ENCODE results near the gene GTF3C5.

Gene GTF3C5

GRCh38 chr9:133105461-133105770, 74.6 kb downstream of the GTF3C5 start:
- TF ChIP-seq, protein P1, sequence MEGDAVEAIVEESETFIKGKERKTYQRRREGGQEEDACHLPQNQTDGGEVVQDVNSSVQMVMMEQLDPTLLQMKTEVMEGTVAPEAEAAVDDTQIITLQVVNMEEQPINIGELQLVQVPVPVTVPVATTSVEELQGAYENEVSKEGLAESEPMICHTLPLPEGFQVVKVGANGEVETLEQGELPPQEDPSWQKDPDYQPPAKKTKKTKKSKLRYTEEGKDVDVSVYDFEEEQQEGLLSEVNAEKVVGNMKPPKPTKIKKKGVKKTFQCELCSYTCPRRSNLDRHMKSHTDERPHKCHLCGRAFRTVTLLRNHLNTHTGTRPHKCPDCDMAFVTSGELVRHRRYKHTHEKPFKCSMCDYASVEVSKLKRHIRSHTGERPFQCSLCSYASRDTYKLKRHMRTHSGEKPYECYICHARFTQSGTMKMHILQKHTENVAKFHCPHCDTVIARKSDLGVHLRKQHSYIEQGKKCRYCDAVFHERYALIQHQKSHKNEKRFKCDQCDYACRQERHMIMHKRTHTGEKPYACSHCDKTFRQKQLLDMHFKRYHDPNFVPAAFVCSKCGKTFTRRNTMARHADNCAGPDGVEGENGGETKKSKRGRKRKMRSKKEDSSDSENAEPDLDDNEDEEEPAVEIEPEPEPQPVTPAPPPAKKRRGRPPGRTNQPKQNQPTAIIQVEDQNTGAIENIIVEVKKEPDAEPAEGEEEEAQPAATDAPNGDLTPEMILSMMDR (IDR thresholded peaks at IDR 0.05; ENCODE audit: control extremely low read depth, extremely low read depth, low read depth, missing control alignments): no peak
- ChIA-PET CTCF (interaction anchor here (0.8 to 20.8 kb wide), 3 partner anchors 10 to 42 kb away, joined by 3 to 473 read pairs (median 3); no protein-coding TSS in a partner anchor), POLR2A (interaction anchor here (0.9 kb wide), 1 partner anchor 75 kb away, joined by 3 read pairs; the partner anchor contains the start of gene GTF3C5)
- DNase-seq (ENCODE audit: extremely low spot score): no peak

DNA sequence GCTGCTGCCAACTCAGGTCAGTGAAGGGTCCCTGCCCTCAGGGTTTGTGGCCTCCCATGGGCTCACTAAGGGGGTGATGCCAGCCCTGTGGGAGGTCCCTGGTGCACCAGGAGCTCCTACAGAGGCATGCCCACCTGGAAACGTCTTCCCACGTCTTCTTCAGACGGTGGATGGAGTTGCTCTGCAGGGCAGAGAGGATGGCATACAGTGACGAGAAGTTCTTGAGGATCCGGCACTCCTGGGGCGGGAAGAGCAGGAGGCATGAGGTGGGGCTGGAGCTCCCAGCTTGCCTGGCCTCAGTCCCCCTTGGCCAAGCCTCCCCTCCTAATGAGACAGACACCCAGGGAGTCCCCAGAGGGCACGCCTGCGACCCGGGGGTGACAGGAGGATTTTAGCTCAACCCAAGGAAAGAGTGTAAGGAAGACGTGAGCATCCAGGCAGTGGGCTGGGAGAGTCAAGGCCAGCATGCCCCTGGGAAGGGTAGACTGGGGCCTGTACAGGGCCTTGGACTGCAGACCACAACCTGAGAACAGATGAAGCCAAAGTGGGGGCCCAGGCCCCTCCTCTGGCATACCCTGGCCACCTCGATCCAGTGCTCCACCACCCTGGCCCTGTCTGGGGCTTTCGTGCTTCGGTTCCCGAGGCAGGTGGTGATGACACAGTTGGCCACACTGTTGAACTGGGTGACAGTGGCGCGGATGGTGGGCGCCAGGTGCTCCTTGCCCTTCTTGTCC, 75.9 kb downstream of the GTF3C5 start:
- no peak for DNase-seq (ENCODE audit: extremely low spot score)
- POLR2A ChIA-PET: interaction anchor here (0.9 to 1.0 kb wide), 2 partner anchors 11 to 76 kb away, joined by 3 read pairs; partner anchors contain the start of gene GTF3C5
- TF ChIP-seq, protein P1 (IDR thresholded peaks at IDR 0.05; ENCODE audit: control extremely low read depth, extremely low read depth, low read depth, missing control alignments): no peak
- CTCF ChIA-PET: interaction anchor here (1.0 to 20.8 kb wide), 6 partner anchors 8 to 84 kb away, joined by 3 to 473 read pairs (median 6); no protein-coding TSS in a partner anchor

- POLR2A ChIA-PET: interaction anchor here (1.0 kb wide), 1 partner anchor 10 kb away, joined by 3 read pairs; no protein-coding TSS in a partner anchor
- CTCF ChIA-PET: interaction anchor here (1.4 to 20.8 kb wide), 7 partner anchors 12 to 85 kb away, joined by 4 to 473 read pairs (median 8); no protein-coding TSS in a partner anchor
- TF ChIP-seq, protein P1 (IDR thresholded peaks at IDR 0.05; ENCODE audit: control extremely low read depth, extremely low read depth, low read depth, missing control alignments): no peak
- no peak for DNase-seq (ENCODE audit: extremely low spot score)
Observed at GRCh38 chr9:133107245-133107722, 76.5 kb downstream of the GTF3C5 start.
